ENCODE measurements around the gene RPLP1.

DNA sequence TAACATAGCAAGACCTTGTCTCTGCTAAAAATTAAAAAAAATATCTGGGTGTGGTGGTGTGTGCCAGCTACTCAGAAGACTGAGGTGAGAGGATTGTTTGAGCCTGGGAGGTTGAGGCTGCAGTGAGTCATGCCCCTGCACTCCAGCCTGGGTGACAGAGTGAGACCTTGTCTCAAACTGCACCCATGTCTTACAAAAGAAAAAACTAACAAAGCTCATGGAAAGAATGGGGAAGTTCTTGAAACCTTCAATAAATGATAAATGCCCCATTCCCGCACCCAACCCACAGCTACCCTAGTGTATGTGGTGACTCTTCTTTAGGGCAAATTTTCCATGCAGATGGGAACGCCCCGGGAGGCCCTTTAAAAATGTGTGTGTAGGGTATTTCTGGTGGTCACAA, 28.3 kb downstream of the RPLP1 start:
- TF ChIP-seq EP300 (IDR thresholded peaks at IDR 0.05; ENCODE audit: borderline replicate concordance in 1 of 2, low read depth in 1 of 2, low read length in 1 of 2), result no peak
- TF ChIP-seq, protein P1, sequence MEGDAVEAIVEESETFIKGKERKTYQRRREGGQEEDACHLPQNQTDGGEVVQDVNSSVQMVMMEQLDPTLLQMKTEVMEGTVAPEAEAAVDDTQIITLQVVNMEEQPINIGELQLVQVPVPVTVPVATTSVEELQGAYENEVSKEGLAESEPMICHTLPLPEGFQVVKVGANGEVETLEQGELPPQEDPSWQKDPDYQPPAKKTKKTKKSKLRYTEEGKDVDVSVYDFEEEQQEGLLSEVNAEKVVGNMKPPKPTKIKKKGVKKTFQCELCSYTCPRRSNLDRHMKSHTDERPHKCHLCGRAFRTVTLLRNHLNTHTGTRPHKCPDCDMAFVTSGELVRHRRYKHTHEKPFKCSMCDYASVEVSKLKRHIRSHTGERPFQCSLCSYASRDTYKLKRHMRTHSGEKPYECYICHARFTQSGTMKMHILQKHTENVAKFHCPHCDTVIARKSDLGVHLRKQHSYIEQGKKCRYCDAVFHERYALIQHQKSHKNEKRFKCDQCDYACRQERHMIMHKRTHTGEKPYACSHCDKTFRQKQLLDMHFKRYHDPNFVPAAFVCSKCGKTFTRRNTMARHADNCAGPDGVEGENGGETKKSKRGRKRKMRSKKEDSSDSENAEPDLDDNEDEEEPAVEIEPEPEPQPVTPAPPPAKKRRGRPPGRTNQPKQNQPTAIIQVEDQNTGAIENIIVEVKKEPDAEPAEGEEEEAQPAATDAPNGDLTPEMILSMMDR (IDR thresholded peaks at IDR 0.05), result no peak
- TF ChIP-seq, protein P2, sequence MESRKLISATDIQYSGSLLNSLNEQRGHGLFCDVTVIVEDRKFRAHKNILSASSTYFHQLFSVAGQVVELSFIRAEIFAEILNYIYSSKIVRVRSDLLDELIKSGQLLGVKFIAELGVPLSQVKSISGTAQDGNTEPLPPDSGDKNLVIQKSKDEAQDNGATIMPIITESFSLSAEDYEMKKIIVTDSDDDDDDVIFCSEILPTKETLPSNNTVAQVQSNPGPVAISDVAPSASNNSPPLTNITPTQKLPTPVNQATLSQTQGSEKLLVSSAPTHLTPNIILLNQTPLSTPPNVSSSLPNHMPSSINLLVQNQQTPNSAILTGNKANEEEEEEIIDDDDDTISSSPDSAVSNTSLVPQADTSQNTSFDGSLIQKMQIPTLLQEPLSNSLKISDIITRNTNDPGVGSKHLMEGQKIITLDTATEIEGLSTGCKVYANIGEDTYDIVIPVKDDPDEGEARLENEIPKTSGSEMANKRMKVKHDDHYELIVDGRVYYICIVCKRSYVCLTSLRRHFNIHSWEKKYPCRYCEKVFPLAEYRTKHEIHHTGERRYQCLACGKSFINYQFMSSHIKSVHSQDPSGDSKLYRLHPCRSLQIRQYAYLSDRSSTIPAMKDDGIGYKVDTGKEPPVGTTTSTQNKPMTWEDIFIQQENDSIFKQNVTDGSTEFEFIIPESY (IDR thresholded peaks at IDR 0.05; ENCODE audit: borderline replicate concordance, low read depth), result no peak
- no peak for TF ChIP-seq JUND (IDR thresholded peaks at IDR 0.05)
- TF ChIP-seq RXRA (IDR thresholded peaks at IDR 0.05; ENCODE audit: borderline replicate concordance, low read depth), result no peak
- TF ChIP-seq CHD2 (IDR thresholded peaks at IDR 0.05; ENCODE audit: low read length, partially characterized antibody), result no peak
- no peak for TF ChIP-seq POLR2AphosphoS5 (IDR thresholded peaks at IDR 0.05; ENCODE audit: low read depth, low read length)
- TF ChIP-seq TEAD4 (IDR thresholded peaks at IDR 0.05; ENCODE audit: borderline replicate concordance, insufficient read depth), result no peak
- no peak for TF ChIP-seq TAF1 (IDR thresholded peaks at IDR 0.05; ENCODE audit: borderline replicate concordance, low read depth, low read length)
- no peak for TF ChIP-seq RAD21 (IDR thresholded peaks at IDR 0.05; ENCODE audit: low read length)
- no peak for TF ChIP-seq MXI1 (IDR thresholded peaks at IDR 0.05; ENCODE audit: low read depth, low read length)
- TF ChIP-seq SMC3 (IDR thresholded peaks at IDR 0.05; ENCODE audit: low read depth, low read length), result no peak
- no peak for TF ChIP-seq MEF2A (IDR thresholded peaks at IDR 0.05; ENCODE audit: borderline replicate concordance, low read depth)
- no peak for TF ChIP-seq YY1 (IDR thresholded peaks at IDR 0.05; ENCODE audit: low read depth)
